HG02852 (cell line): ENCODE results near the gene FRS2.
A peak's percentile ranks its signal among the peaks of the same experiment; 100 is the strongest.

Experiments
- ATAC-seq: cut with Tn5 transposase; IDR thresholded peaks from one replicate; pipeline ENCODE4 v1.9.1; 2021; ENCODE audit warnings: mild to moderate bottlenecking, moderate library complexity; ENCODE audit not compliant: unreplicated experiment

FRS2 gene

GRCh38 chr12:69524331-69524630, 54.1 kb downstream of the FRS2 start:
- no peak for ATAC-seq

- no peak for ATAC-seq
Measured at GRCh38 chr12:69524755-69525469, 54.7 kb downstream of the FRS2 start.

GRCh38 chr12:69527506-69528272, 57.5 kb downstream of the FRS2 start:
- no peak for ATAC-seq

GRCh38 chr12:69529021-69529420, 58.8 kb downstream of the FRS2 start:
- ATAC-seq: peak; percentile 73

GRCh38 chr12:69533844-69534243, 63.7 kb downstream of the FRS2 start:
- no peak for ATAC-seq

GRCh38 chr12:69534389-69534822, 64.2 kb downstream of the FRS2 start:
- ATAC-seq: no peak

- ATAC-seq: no peak
Measured at GRCh38 chr12:69540987-69541386, 70.8 kb downstream of the FRS2 start.

- no peak for ATAC-seq
Measured at GRCh38 chr12:69544087-69544486, 73.9 kb downstream of the FRS2 start.

GRCh38 chr12:69545081-69545480, 74.9 kb downstream of the FRS2 start:
- ATAC-seq: no peak

GRCh38 chr12:69546693-69547438, 76.7 kb downstream of the FRS2 start:
- peak; percentile 92 for ATAC-seq

- ATAC-seq: no peak
Measured at GRCh38 chr12:69548687-69549086, 78.5 kb downstream of the FRS2 start.

GRCh38 chr12:69550569-69551350, 80.6 kb downstream of the FRS2 start:
- ATAC-seq: no peak

GRCh38 chr12:69553628-69554248, 83.5 kb downstream of the FRS2 start:
- no peak for ATAC-seq

- ATAC-seq: no peak
Measured at GRCh38 chr12:69555461-69555860, 85.3 kb downstream of the FRS2 start.

- ATAC-seq: no peak
Measured at GRCh38 chr12:69556383-69556782, 86.2 kb downstream of the FRS2 start.

GRCh38 chr12:69563166-69563762, 93.1 kb downstream of the FRS2 start:
- no peak for ATAC-seq

- no peak for ATAC-seq
Measured at GRCh38 chr12:69566603-69567002, 96.4 kb downstream of the FRS2 start.

GRCh38 chr12:69569236-69569635, 99.0 kb downstream of the FRS2 start:
- ATAC-seq: no peak

- ATAC-seq: no peak
Measured at GRCh38 chr12:69570000-69570516, 99.9 kb downstream of the FRS2 start.
